HAP-1 (cell line): ENCODE results near the gene F8A1.
A peak's percentile ranks its signal among the peaks of the same experiment; 100 is the strongest.
"Not testable (repeated sequence)": the region's sequence is repeated elsewhere in the genome, so short reads cannot be mapped to it uniquely, and the experiment has no call there.

Source experiments
- DNase-seq, 2 experiments: peaks; one replicate each; pipeline ENCODE4 v3.0.0-alpha.2; 2016 to 2020; ENCODE audit warnings: low spot score in 2 of 2
- H3K27me3 ChIP-seq: fragments of 250-450 bp; sonication (Bioruptor Pico); 2 replicates; pipeline ENCODE4 v1.5.1; 2020; ENCODE audit warnings: low read depth, mild to moderate bottlenecking, moderate library complexity
- H3K36me3 ChIP-seq: fragments of 250-450 bp; sonication (Bioruptor Pico); replicated peaks from 2 replicates; pipeline ENCODE4 v1.5.1; 2020; ENCODE audit warnings: mild to moderate bottlenecking
- H3K4me1 ChIP-seq: fragments of 250-450 bp; sonication (Bioruptor Pico); 2 replicates; pipeline ENCODE4 v1.5.1; 2020; ENCODE audit warnings: mild to moderate bottlenecking
- H3K4me3 ChIP-seq: fragments of 250-450 bp; sonication (Bioruptor Pico); 2 replicates; pipeline ENCODE4 v1.5.1; 2020; ENCODE audit warnings: mild to moderate bottlenecking, moderate library complexity
- H3K9me3 ChIP-seq: fragments of 250-450 bp; sonication (Bioruptor Pico); 2 replicates; pipeline ENCODE4 v1.5.1; 2020; ENCODE audit warnings: mild to moderate bottlenecking, moderate library complexity
- in situ Hi-C: fragments of 300-500 bp; cut with MboI; formaldehyde crosslinking; loops from 3 replicates; pipeline ENCODE4 v1.14.3; 2020; ENCODE audit warnings: low sequenced_read_pairs, inconsistent platforms, mixed read lengths

F8A1 gene

GRCh38 chrX:154908821-154909220 lies 22.7 kb downstream of the F8A1 start:
- Histone ChIP-seq H3K36me3 (no peaks in the 10 kb centered on the region), H3K4me1 (no peaks in the 10 kb centered on the region), H3K9me3 (no peaks in the 10 kb centered on the region), H3K27me3 (peaks cover 5% of the 10 kb centered on the region; the same call in 1 of the 2 replicates), H3K4me3 (no peak overlapping the region)
- DNase-seq, result no peak
- in situ Hi-C loops, result no loop called here

GRCh38 chrX:154910048-154910447 lies 23.9 kb downstream of the F8A1 start:
- DNase-seq, in situ Hi-C loops, H3K9me3 ChIP-seq, H3K4me3 ChIP-seq, H3K36me3 ChIP-seq, H3K4me1 ChIP-seq, H3K27me3 ChIP-seq: not testable (repeated sequence)

GRCh38 chrX:154910528-154910927 lies 24.4 kb downstream of the F8A1 start:
- in situ Hi-C loops, H3K4me3 ChIP-seq, DNase-seq, H3K4me1 ChIP-seq, H3K36me3 ChIP-seq, H3K27me3 ChIP-seq, H3K9me3 ChIP-seq: not testable (repeated sequence)

GRCh38 chrX:154914052-154914451 lies 27.9 kb downstream of the F8A1 start:
- H3K4me1 ChIP-seq, result no peaks in the 10 kb centered on the region
- no peak overlapping the region for H3K4me3 ChIP-seq
- no peaks in the 10 kb centered on the region for H3K27me3 ChIP-seq
- in situ Hi-C loops, result no loop called here
- DNase-seq, result no peak
- no peaks in the 10 kb centered on the region for H3K36me3 ChIP-seq
- no peaks in the 10 kb centered on the region for H3K9me3 ChIP-seq

- H3K9me3 ChIP-seq, result no peaks in the 10 kb centered on the region
- no peaks in the 10 kb centered on the region for H3K4me1 ChIP-seq
- no peaks in the 10 kb centered on the region for H3K36me3 ChIP-seq
- no peaks in the 10 kb centered on the region for H3K27me3 ChIP-seq
- in situ Hi-C loops, result no loop called here
- H3K4me3 ChIP-seq, result 0 out of 2 replicates have a peak overlapping the region, but pooled peaks have one; percentile 4
- peak; percentile 74 to 84 for DNase-seq
Observed at GRCh38 chrX:154918060-154918483, 31.9 kb downstream of the F8A1 start.

- peak in 1 of 2 experiments; percentile 56 for DNase-seq
- H3K4me3 ChIP-seq, H3K27me3 ChIP-seq, in situ Hi-C loops, H3K4me1 ChIP-seq, H3K9me3 ChIP-seq, H3K36me3 ChIP-seq: not testable (repeated sequence)
Observed at GRCh38 chrX:154924771-154925170, 38.6 kb downstream of the F8A1 start.
